ENCODE data around the gene OVCA2. TPM values are rescaled to one million over a fixed set of nuclear protein-coding genes. Genes with fewer than 3 reads are reported as not detected.

Gene OVCA2
- total and polyA plus RNA-seq, 4 donors, result 16.1 to 30.6 (median 23.7) TPM

- no peak for DNase-seq (ENCODE audit: low spot score)
- TF ChIP-seq HNF4A (conservative IDR thresholded peaks at IDR 0.05) (no peak), EGR1 (IDR thresholded peaks at IDR 0.05; ENCODE audit: low read depth in 2 of 2) (no peak), RXRA (IDR thresholded peaks at IDR 0.05) (no peak), JUND (IDR thresholded peaks at IDR 0.05) (no peak), ATF3 (IDR thresholded peaks at IDR 0.05) (no peak), HNF4G (IDR thresholded peaks at IDR 0.05) (no peak), FOXA2 (IDR thresholded peaks at IDR 0.05) (no peak), YY1 (IDR thresholded peaks at IDR 0.05) (no peak), SP1 (IDR thresholded peaks at IDR 0.05) (no peak), FOXA1 (IDR thresholded peaks at IDR 0.05) (no peak)
- TF ChIP-seq, protein P1, sequence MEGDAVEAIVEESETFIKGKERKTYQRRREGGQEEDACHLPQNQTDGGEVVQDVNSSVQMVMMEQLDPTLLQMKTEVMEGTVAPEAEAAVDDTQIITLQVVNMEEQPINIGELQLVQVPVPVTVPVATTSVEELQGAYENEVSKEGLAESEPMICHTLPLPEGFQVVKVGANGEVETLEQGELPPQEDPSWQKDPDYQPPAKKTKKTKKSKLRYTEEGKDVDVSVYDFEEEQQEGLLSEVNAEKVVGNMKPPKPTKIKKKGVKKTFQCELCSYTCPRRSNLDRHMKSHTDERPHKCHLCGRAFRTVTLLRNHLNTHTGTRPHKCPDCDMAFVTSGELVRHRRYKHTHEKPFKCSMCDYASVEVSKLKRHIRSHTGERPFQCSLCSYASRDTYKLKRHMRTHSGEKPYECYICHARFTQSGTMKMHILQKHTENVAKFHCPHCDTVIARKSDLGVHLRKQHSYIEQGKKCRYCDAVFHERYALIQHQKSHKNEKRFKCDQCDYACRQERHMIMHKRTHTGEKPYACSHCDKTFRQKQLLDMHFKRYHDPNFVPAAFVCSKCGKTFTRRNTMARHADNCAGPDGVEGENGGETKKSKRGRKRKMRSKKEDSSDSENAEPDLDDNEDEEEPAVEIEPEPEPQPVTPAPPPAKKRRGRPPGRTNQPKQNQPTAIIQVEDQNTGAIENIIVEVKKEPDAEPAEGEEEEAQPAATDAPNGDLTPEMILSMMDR (IDR thresholded peaks at IDR 0.05; ENCODE audit: low read depth, low read length, missing input control), result no peak
- Histone ChIP-seq H3K36me3 (ENCODE audit: control insufficient read depth in 4 of 4, insufficient read depth in 3 of 4, low read depth in 1 of 4, low read length in 3 of 4) (peaks cover 3 to 13% (median 10%) of the 10 kb centered on the region in 4 donors), H3K27me3 (ENCODE audit: control insufficient read depth in 4 of 4, insufficient read depth in 4 of 4, low read length in 3 of 4) (no peaks in the 10 kb centered on the region), H3K27ac (ENCODE audit: low read depth in 1 of 2, low read length in 2 of 2) (no peak overlapping the region), H3K4me1 (ENCODE audit: control insufficient read depth in 4 of 4, insufficient read depth in 4 of 4, low read length in 3 of 4) (peaks cover 0 to 11% (median 5%) of the 10 kb centered on the region in 4 donors), H3K9me3 (ENCODE audit: control insufficient read depth in 4 of 4, low read length in 3 of 4) (no peaks in the 10 kb centered on the region), H3K4me3 (ENCODE audit: low read depth in 1 of 3, low read length in 3 of 3) (no peak overlapping the region), H3K9ac (ENCODE audit: low read depth in 1 of 2, low read length in 2 of 2) (no peak overlapping the region)
- WGBS, result 87% methylated on average over 9 of the region's 9 CpGs
These were observed 39.7 kb downstream of the OVCA2 start for GRCh38 chr17:2081564-2081963.

- no peak overlapping the region for H3K4me3 ChIP-seq (ENCODE audit: low read depth in 1 of 3, low read length in 3 of 3)
- no peak overlapping the region for H3K9ac ChIP-seq (ENCODE audit: low read depth in 1 of 2, low read length in 2 of 2)
- H3K9me3 ChIP-seq (ENCODE audit: control insufficient read depth in 4 of 4, low read length in 3 of 4), result no peaks in the 10 kb centered on the region
- H3K36me3 ChIP-seq (ENCODE audit: control insufficient read depth in 4 of 4, insufficient read depth in 3 of 4, low read depth in 1 of 4, low read length in 3 of 4), result peaks cover 2 to 9% (median 6%) of the 10 kb centered on the region in 4 donors
- no peak for DNase-seq (ENCODE audit: low spot score)
- no peak overlapping the region for H3K27ac ChIP-seq (ENCODE audit: low read depth in 1 of 2, low read length in 2 of 2)
- TF ChIP-seq, protein P2, sequence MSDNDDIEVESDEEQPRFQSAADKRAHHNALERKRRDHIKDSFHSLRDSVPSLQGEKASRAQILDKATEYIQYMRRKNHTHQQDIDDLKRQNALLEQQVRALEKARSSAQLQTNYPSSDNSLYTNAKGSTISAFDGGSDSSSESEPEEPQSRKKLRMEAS (IDR thresholded peaks at IDR 0.05), result no peak
- TF ChIP-seq NR2F2 (IDR thresholded peaks at IDR 0.05), result no peak
- TF ChIP-seq REST (IDR thresholded peaks at IDR 0.05), result no peak
- TF ChIP-seq RXRA (IDR thresholded peaks at IDR 0.05), result no peak
- TF ChIP-seq GABPA (IDR thresholded peaks at IDR 0.05 in 1 of 2, conservative IDR thresholded peaks at IDR 0.05 in 1 of 2), result no peak
- TF ChIP-seq, protein P1 (IDR thresholded peaks at IDR 0.05; ENCODE audit: low read depth, low read length, missing input control), result no peak
- TF ChIP-seq JUND (IDR thresholded peaks at IDR 0.05), result no peak
- no peak for TF ChIP-seq ATF3 (IDR thresholded peaks at IDR 0.05)
- no peak for TF ChIP-seq YY1 (IDR thresholded peaks at IDR 0.05)
- TF ChIP-seq FOXA1 (IDR thresholded peaks at IDR 0.05), result no peak
- TF ChIP-seq HNF4A (conservative IDR thresholded peaks at IDR 0.05), result no peak
- TF ChIP-seq EGR1 (IDR thresholded peaks at IDR 0.05; ENCODE audit: low read depth in 2 of 2), result no peak
- TF ChIP-seq FOXA2 (IDR thresholded peaks at IDR 0.05), result no peak
- no peaks in the 10 kb centered on the region for H3K27me3 ChIP-seq (ENCODE audit: control insufficient read depth in 4 of 4, insufficient read depth in 4 of 4, low read length in 3 of 4)
- 90% methylated on average over 9 of the region's 9 CpGs for WGBS
- peaks cover 0 to 11% (median 5%) of the 10 kb centered on the region in 4 donors for H3K4me1 ChIP-seq (ENCODE audit: control insufficient read depth in 4 of 4, insufficient read depth in 4 of 4, low read length in 3 of 4)
These were observed 40.4 kb downstream of the OVCA2 start for GRCh38 chr17:2082003-2082781.

All from liver (tissue), 9 donors.